HEK293 (cell line): Measurements from ENCODE around the gene CETN3.

Experiments
- CTCF ChIA-PET: fragments of 350-600 bp; formaldehyde crosslinking; extraction: SDS; loops from one replicate; lab custom pipeline; 2021; ENCODE audit warnings: antibody characterized with exemption; lab: Yijun Ruan, JAX
- POLR2A ChIA-PET: fragments of 300-600 bp; formaldehyde crosslinking; extraction: SDS; loops from one replicate; lab custom pipeline; 2020; ENCODE audit warnings: antibody characterized with exemption, inconsistent platforms; lab: Yijun Ruan, JAX
- H3K27ac ChIP-seq: fragments of 200-500 bp; sonication (Bioruptor generic); 2 replicates; pipeline ENCODE4 v1.5.1; 2014; ENCODE audit warnings: low read depth, low read length, control low read depth, inconsistent platforms; ENCODE audit errors: extremely low read depth
- H3K36me3 ChIP-seq, 2 experiments: fragments of 200-500 bp in 1 of 2; sonication (Bioruptor generic) in 1 of 2; 1 replicate in 1 of 2; 2 replicates in 1 of 2; pipeline ENCODE4 v1.5.1; 2014 to 2017; ENCODE audit warnings: inconsistent platforms in 2 of 2, low read length in 2 of 2; ENCODE audit not compliant: control insufficient read depth in 2 of 2, insufficient read depth in 1 of 2
- H3K4me1 ChIP-seq: fragments of 200-500 bp; sonication (Bioruptor generic); 2 replicates; pipeline ENCODE4 v1.5.1; 2014; ENCODE audit warnings: mild to moderate bottlenecking, low read length, inconsistent platforms; ENCODE audit not compliant: control insufficient read depth, insufficient read depth
- H3K4me3 ChIP-seq: 2 replicates; pipeline ENCODE4 v1.5.1; 2011; ENCODE audit warnings: low read depth, mild to moderate bottlenecking, control low read depth, low read length, moderate library complexity
- H3K9me3 ChIP-seq: fragments of 200-500 bp; sonication (Bioruptor generic); 2 replicates; pipeline ENCODE4 v1.5.1; 2014; ENCODE audit warnings: low read depth, low read length, inconsistent platforms; ENCODE audit not compliant: control insufficient read depth, insufficient read depth
- AEBP2 ChIP-seq: fragments of 450-650 bp; formaldehyde crosslinking; IDR thresholded peaks from 2 replicates; pipeline ENCODE4 v1.5.1; 2016; ENCODE audit warnings: missing biosample characterization, missing genetic modification characterization, borderline replicate concordance
- BCL11A ChIP-seq: fragments of 450-650 bp; formaldehyde crosslinking; IDR thresholded peaks from 2 replicates; pipeline ENCODE4 v1.5.1; 2016; ENCODE audit warnings: low read depth, missing biosample characterization, missing genetic modification characterization
- HOXA7 ChIP-seq: sonication (generic); formaldehyde crosslinking; IDR thresholded peaks from 2 replicates; pipeline ENCODE4 v1.8.1; 2022; ENCODE audit warnings: missing genetic modification reagents, borderline replicate concordance
- SP2 ChIP-seq: fragments of 450-650 bp; formaldehyde crosslinking; IDR thresholded peaks from 2 replicates; pipeline ENCODE4 v1.5.1; 2016; ENCODE audit warnings: missing biosample characterization, missing genetic modification characterization
- TSHZ1 ChIP-seq: fragments of 450-650 bp; formaldehyde crosslinking; IDR thresholded peaks from 2 replicates; pipeline ENCODE4 v1.5.1; 2016; ENCODE audit warnings: missing biosample characterization, missing genetic modification characterization, borderline replicate concordance
- ZBTB17 ChIP-seq: fragments of 450-650 bp; formaldehyde crosslinking; IDR thresholded peaks from 2 replicates; pipeline ENCODE4 v1.5.1; 2016; ENCODE audit warnings: missing biosample characterization, missing genetic modification characterization
- ZBTB8A ChIP-seq: fragments of 450-650 bp; formaldehyde crosslinking; IDR thresholded peaks from 2 replicates; pipeline ENCODE4 v1.5.1; 2016; ENCODE audit warnings: missing biosample characterization, missing genetic modification characterization
- ZIC2 ChIP-seq: fragments of 450-650 bp; formaldehyde crosslinking; IDR thresholded peaks from 2 replicates; pipeline ENCODE4 v1.5.1; 2016; ENCODE audit warnings: missing biosample characterization, missing genetic modification characterization
- ZNF132 ChIP-seq: fragments of 450-650 bp; formaldehyde crosslinking; IDR thresholded peaks from 2 replicates; pipeline ENCODE4 v1.5.1; 2017; ENCODE audit warnings: missing biosample characterization, missing genetic modification characterization, borderline replicate concordance
- ZNF140 ChIP-seq: fragments of 450-650 bp; formaldehyde crosslinking; IDR thresholded peaks from 2 replicates; pipeline ENCODE4 v1.5.1; 2016; ENCODE audit warnings: missing biosample characterization, missing genetic modification characterization
- ZNF146 ChIP-seq: fragments of 450-650 bp; formaldehyde crosslinking; IDR thresholded peaks from 2 replicates; pipeline ENCODE4 v1.5.1; 2016; ENCODE audit warnings: missing biosample characterization, missing genetic modification characterization
- ZNF157 ChIP-seq: fragments of 450-650 bp; formaldehyde crosslinking; IDR thresholded peaks from 2 replicates; pipeline ENCODE4 v1.5.1; 2016; ENCODE audit warnings: missing biosample characterization, missing genetic modification characterization
- ZNF341 ChIP-seq: fragments of 450-650 bp; formaldehyde crosslinking; IDR thresholded peaks from 2 replicates; pipeline ENCODE4; 2016; ENCODE audit warnings: low read depth, missing biosample characterization, missing genetic modification characterization
- ZNF423 ChIP-seq: fragments of 450-650 bp; formaldehyde crosslinking; IDR thresholded peaks from 2 replicates; pipeline ENCODE4 v1.5.1; 2016; ENCODE audit warnings: missing biosample characterization, missing genetic modification characterization
- ZNF433 ChIP-seq: fragments of 450-650 bp; formaldehyde crosslinking; IDR thresholded peaks from 2 replicates; pipeline ENCODE4 v1.5.1; 2016; ENCODE audit warnings: missing biosample characterization, missing genetic modification characterization, low read depth
- ZNF514 ChIP-seq: fragments of 450-650 bp; formaldehyde crosslinking; IDR thresholded peaks from 2 replicates; pipeline ENCODE4 v1.5.1; 2016; ENCODE audit warnings: missing biosample characterization, missing genetic modification characterization
- ZNF555 ChIP-seq: fragments of 450-650 bp; formaldehyde crosslinking; conservative IDR thresholded peaks from 2 replicates; pipeline ENCODE4 v1.5.1; 2017; ENCODE audit warnings: missing biosample characterization, mild to moderate bottlenecking, missing genetic modification characterization, inconsistent platforms
- ZNF658 ChIP-seq: fragments of 450-650 bp; formaldehyde crosslinking; IDR thresholded peaks from 2 replicates; pipeline ENCODE4; 2016; ENCODE audit warnings: missing biosample characterization, missing genetic modification characterization
- ZNF660 ChIP-seq: fragments of 450-650 bp; IDR thresholded peaks from 2 replicates; pipeline ENCODE4 v1.5.1; 2018; ENCODE audit warnings: missing biosample characterization, mild to moderate bottlenecking, missing genetic modification characterization
- ZNF664 ChIP-seq: fragments of 450-650 bp; formaldehyde crosslinking; IDR thresholded peaks from 2 replicates; pipeline ENCODE4 v1.5.1; 2016; ENCODE audit warnings: missing biosample characterization, missing genetic modification characterization
- ZNF670 ChIP-seq: fragments of 450-650 bp; formaldehyde crosslinking; IDR thresholded peaks from 2 replicates; pipeline ENCODE4 v1.5.1; 2016; ENCODE audit warnings: missing biosample characterization, missing genetic modification characterization, low read depth
- ZNF692 ChIP-seq: fragments of 450-650 bp; formaldehyde crosslinking; IDR thresholded peaks from 2 replicates; pipeline ENCODE4 v1.5.1; 2016; ENCODE audit warnings: missing biosample characterization, missing genetic modification characterization
- ZNF791 ChIP-seq: fragments of 450-650 bp; formaldehyde crosslinking; IDR thresholded peaks from 2 replicates; pipeline ENCODE4 v1.5.1; 2016; ENCODE audit warnings: missing biosample characterization, missing genetic modification characterization
- ZSCAN30 ChIP-seq: fragments of 450-650 bp; IDR thresholded peaks from 2 replicates; pipeline ENCODE4 v1.5.1; 2018; ENCODE audit warnings: missing biosample characterization, mild to moderate bottlenecking, missing genetic modification characterization, moderate library complexity
- TF ChIP-seq, protein P1 (sequence below): fragments of 450-650 bp; formaldehyde crosslinking; IDR thresholded peaks from 2 replicates; pipeline ENCODE4 v1.5.1; 2017; ENCODE audit warnings: missing biosample characterization, missing genetic modification characterization
- TF ChIP-seq, protein P2 (sequence below): fragments of 450-650 bp; formaldehyde crosslinking; IDR thresholded peaks from 2 replicates; pipeline ENCODE4 v1.5.1; 2016; ENCODE audit warnings: missing biosample characterization, missing genetic modification characterization

Gene CETN3

GRCh38 chr5:90409318-90410177, at the start of gene CETN3:
Gene CETN3, minus strand, starts transcription at chr5:90409756. Its CDS starts 95 bp downstream, at chr5:90409661.
- Histone ChIP-seq H3K36me3 (peaks cover 9 to 19% of the 10 kb centered on the region in 2 experiments; a peak in 2 of 3 replicates), H3K9me3 (no peaks in the 10 kb centered on the region), H3K4me1 (peaks cover 10% of the 10 kb centered on the region; the same call in 1 of the 2 replicates), H3K4me3 (peak within 1 kb of the TSS; percentile 89), H3K27ac (peak within 1 kb of the TSS; percentile 92)
- CTCF ChIA-PET = interaction anchor here (0.6 to 1.2 kb wide), 5 partner anchors 12 to 371 kb away, joined by 3 to 5 read pairs (median 4); no protein-coding TSS in a partner anchor
- POLR2A ChIA-PET = interaction anchor here (0.6 to 3.1 kb wide), 29 partner anchors 9 to 1391 kb away, joined by 3 to 18 read pairs (median 3); partner anchors contain the start of genes ARRDC3, LYSMD3, MBLAC2 and POLR3G
- TF ChIP-seq BCL11A (no peak), ZIC2 (tag by site-specific recombination) (peak; percentile 13; the same call in 1 of the 2 replicates), ZSCAN30 (tag by site-specific recombination) (peak; percentile 85), TSHZ1 (0 out of 2 replicates have a peak, but pooled peaks have one; percentile 8), ZNF140 (tag by site-specific recombination) (no peak), ZNF514 (tag by site-specific recombination) (no peak), ZNF423 (tag by site-specific recombination) (no peak), ZNF791 (tag by site-specific recombination) (no peak), ZNF146 (no peak), ZNF132 (tag by site-specific recombination) (no peak), ZBTB8A (peak; percentile 80), ZNF341 (tag by site-specific recombination) (no peak), ZBTB17 (tag by site-specific recombination) (peak; percentile 89), ZNF660 (tag by site-specific recombination) (peak; percentile 74), ZNF157 (tag by site-specific recombination) (no peak), SP2 (peak; percentile 86), ZNF433 (no peak), ZNF664 (tag by site-specific recombination) (no peak), ZNF555 (tag by site-specific recombination) (no peak), AEBP2 (tag by site-specific recombination) (no peak), ZNF670 (tag by site-specific recombination) (no peak), ZNF658 (tag by site-specific recombination) (no peak), HOXA7 (no peak), ZNF692 (tag by site-specific recombination) (peak; percentile 40; the same call in 1 of the 2 replicates)
- TF ChIP-seq, protein P1, sequence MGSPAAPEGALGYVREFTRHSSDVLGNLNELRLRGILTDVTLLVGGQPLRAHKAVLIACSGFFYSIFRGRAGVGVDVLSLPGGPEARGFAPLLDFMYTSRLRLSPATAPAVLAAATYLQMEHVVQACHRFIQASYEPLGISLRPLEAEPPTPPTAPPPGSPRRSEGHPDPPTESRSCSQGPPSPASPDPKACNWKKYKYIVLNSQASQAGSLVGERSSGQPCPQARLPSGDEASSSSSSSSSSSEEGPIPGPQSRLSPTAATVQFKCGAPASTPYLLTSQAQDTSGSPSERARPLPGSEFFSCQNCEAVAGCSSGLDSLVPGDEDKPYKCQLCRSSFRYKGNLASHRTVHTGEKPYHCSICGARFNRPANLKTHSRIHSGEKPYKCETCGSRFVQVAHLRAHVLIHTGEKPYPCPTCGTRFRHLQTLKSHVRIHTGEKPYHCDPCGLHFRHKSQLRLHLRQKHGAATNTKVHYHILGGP (tag by site-specific recombination) = no peak
- TF ChIP-seq, protein P2, sequence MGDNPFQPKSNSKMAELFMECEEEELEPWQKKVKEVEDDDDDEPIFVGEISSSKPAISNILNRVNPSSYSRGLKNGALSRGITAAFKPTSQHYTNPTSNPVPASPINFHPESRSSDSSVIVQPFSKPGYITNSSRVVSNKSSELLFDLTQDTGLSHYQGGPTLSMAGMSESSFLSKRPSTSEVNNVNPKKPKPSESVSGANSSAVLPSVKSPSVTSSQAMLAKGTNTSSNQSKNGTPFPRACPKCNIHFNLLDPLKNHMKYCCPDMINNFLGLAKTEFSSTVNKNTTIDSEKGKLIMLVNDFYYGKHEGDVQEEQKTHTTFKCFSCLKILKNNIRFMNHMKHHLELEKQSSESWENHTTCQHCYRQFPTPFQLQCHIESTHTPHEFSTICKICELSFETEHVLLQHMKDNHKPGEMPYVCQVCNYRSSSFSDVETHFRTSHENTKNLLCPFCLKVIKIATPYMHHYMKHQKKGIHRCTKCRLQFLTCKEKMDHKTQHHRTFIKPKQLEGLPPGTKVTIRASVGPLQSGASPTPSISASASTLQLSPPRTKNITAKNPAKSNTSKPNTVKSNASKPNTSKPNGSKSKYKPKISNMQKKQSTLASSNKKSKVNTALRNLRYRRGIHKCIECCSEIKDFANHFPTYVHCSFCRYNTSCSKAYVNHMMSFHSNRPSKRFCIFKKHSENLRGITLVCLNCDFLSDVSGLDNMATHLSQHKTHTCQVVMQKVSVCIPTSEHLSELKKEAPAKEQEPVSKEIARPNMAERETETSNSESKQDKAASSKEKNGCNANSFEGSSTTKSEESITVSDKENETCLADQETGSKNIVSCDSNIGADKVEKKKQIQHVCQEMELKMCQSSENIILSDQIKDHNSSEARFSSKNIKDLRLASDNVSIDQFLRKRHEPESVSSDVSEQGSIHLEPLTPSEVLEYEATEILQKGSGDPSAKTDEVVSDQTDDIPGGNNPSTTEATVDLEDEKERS = no peak
